Panc1 (cell line): ENCODE results near the gene EEF1AKMT2. TPM values are rescaled to one million over a fixed set of nuclear protein-coding genes. Genes with fewer than 3 reads are reported as not detected.

Source experiments
- ATAC-seq: fragments of 200-7000 bp; cut with Tn5 transposase; 2 replicates; pipeline ENCODE4 v1.9.1; 2020; ENCODE audit warnings: mild to moderate bottlenecking, moderate library complexity
- BruUV-seq: library from RNA; stranded (reverse); fragments of 400-500 nt; replicated peaks from 2 replicates; lab custom pipeline; 2021; lab: Mats Ljungman, UMichigan
- CTCF ChIA-PET: fragments of 300-600 bp; sonication (Branson Sonifier 250); formaldehyde crosslinking; loops from one replicate; lab custom pipeline; 2022; ENCODE audit warnings: antibody characterized with exemption; lab: Charles Lee
- POLR2A ChIA-PET: fragments of 300-600 bp; sonication (Branson Sonifier 250); formaldehyde crosslinking; loops from one replicate; lab custom pipeline; 2022; ENCODE audit warnings: antibody characterized with exemption; lab: Charles Lee
- DNase-seq: peaks from one replicate; pipeline ENCODE4 v3.0.0-alpha.2; 2010; ENCODE audit warnings: low read depth, low spot score
- H3K27ac ChIP-seq: 2 replicates; pipeline ENCODE4 v1.5.1; 2011; ENCODE audit warnings: mild to moderate bottlenecking, low read length, inconsistent platforms
- H3K27me3 ChIP-seq: fragments of 200-500 bp; sonication (Bioruptor generic); 2 replicates; pipeline ENCODE4 v1.6.0; 2014; ENCODE audit warnings: low read length, inconsistent platforms; ENCODE audit not compliant: control insufficient read depth, insufficient read depth
- H3K36me3 ChIP-seq: fragments of 200-500 bp; sonication (Bioruptor generic); 2 replicates; pipeline ENCODE4 v1.5.1; 2014; ENCODE audit warnings: inconsistent platforms, mild to moderate bottlenecking, low read length, moderate library complexity; ENCODE audit not compliant: control insufficient read depth, insufficient read depth
- H3K4me1 ChIP-seq: 2 replicates; pipeline ENCODE4 v1.5.1; 2011; ENCODE audit warnings: inconsistent platforms, mild to moderate bottlenecking, low read length, moderate library complexity; ENCODE audit not compliant: control insufficient read depth, insufficient read depth
- H3K4me3 ChIP-seq, 2 experiments: 2 replicates each; pipeline ENCODE4 v1.5.1; 2011 to 2012; ENCODE audit warnings: low read depth in 2 of 2, low read length in 2 of 2, mild to moderate bottlenecking in 2 of 2, inconsistent platforms in 1 of 2, moderate library complexity in 1 of 2
- H3K9me3 ChIP-seq: fragments of 200-500 bp; sonication (Bioruptor generic); 2 replicates; pipeline ENCODE4 v1.5.1; 2014; ENCODE audit warnings: low read depth, mild to moderate bottlenecking, inconsistent platforms, low read length, moderate library complexity; ENCODE audit not compliant: control insufficient read depth, insufficient read depth
- POLR2AphosphoS5 ChIP-seq: IDR thresholded peaks from 2 replicates; pipeline ENCODE4 v1.6.1; 2012; ENCODE audit warnings: mild to moderate bottlenecking, low read depth, low read length, moderate library complexity
- SIN3A ChIP-seq: IDR thresholded peaks from 2 replicates; pipeline ENCODE4 v1.6.1; 2012; ENCODE audit warnings: low read depth, mild to moderate bottlenecking, low read length, moderate library complexity, borderline replicate concordance; ENCODE audit not compliant: insufficient read depth
- TCF7L2 ChIP-seq: IDR thresholded peaks from 2 replicates; pipeline ENCODE4 v1.6.1; 2011; ENCODE audit warnings: mild to moderate bottlenecking, low read depth, low read length, inconsistent platforms
- in situ Hi-C: cut with HindIII; loops from 2 replicates; pipeline ENCODE4 v1.10.0; 2016; ENCODE audit warnings: low sequenced_read_pairs, low pct_unique_long_range_greater_than_20kb
- intact Hi-C: fragments of 100-400 bp; cut with micrococcal nuclease; formaldehyde crosslinking; loops from one replicate; pipeline ENCODE4 v1.10.0; 2022; ENCODE audit not compliant: unreplicated experiment
- total RNA-seq: library from RNA; stranded (reverse); gene quantifications from one replicate; pipeline ENCODE4 v1.2.1, GENCODE V29; 2021; ENCODE audit not compliant: unreplicated experiment
- TF ChIP-seq, protein P1 (sequence below): fragments of 450-650 bp; IDR thresholded peaks from 2 replicates; pipeline ENCODE4 v1.5.1; 2017; ENCODE audit warnings: mild to moderate bottlenecking
- TF ChIP-seq, protein P2 (sequence below), 2 experiments: IDR thresholded peaks; 2 replicates each; pipeline ENCODE4 v1.6.1; 2011 to 2012; ENCODE audit warnings: low read depth in 2 of 2, control low read depth in 1 of 2, low read length in 1 of 2, mild to moderate bottlenecking in 1 of 2, moderate library complexity in 1 of 2; ENCODE audit not compliant: insufficient read depth in 1 of 2

Gene EEF1AKMT2
- total RNA-seq, 1 experiment from 2014 or later, result 39.2 TPM

DNA sequence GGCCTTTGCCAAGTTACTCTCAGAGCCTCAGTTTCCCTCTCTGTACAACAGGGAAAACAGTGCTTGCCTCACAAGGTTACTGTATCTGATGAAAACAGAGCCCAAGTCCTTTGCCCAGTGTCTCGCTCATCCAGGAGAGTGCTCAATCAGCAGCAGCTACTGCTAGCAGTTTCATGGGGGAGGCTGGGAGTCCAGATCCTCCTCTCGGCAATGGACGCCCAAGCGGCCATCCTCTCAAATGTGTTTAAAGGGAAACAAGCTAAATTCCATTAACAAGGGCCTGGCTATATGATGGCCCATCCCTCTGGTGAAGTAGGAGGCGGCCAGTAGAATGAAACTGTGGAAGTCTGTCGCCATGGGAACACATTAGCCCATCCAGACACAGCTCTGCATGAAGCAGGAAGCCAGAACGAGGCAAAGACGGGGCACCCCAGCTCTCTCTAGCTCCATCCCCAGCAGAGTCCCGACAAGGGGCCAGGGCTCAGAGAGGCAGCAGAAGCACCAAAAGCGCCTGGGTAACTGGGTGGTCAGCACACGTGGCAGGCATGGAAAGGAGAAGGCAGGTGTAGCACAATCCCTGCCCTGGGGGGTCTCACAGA lies 82.7 kb downstream of the EEF1AKMT2 start:
- ChIA-PET CTCF (interaction anchor here (1.3 kb wide), 1 partner anchor 34 kb away, joined by 4 read pairs; no protein-coding TSS in a partner anchor), POLR2A (interaction anchor here (0.7 kb wide), 1 partner anchor 523 kb away, joined by 3 read pairs; no protein-coding TSS in a partner anchor)
- H3K27ac ChIP-seq, result no peak overlapping the region
- H3K36me3 ChIP-seq, result no peaks in the 10 kb centered on the region
- H3K27me3 ChIP-seq, result no peaks in the 10 kb centered on the region
- intact Hi-C loops, result no loop called here
- no peak for ATAC-seq
- TF ChIP-seq POLR2AphosphoS5 (no peak), SIN3A (no peak), TCF7L2 (no peak)
- TF ChIP-seq, protein P1, sequence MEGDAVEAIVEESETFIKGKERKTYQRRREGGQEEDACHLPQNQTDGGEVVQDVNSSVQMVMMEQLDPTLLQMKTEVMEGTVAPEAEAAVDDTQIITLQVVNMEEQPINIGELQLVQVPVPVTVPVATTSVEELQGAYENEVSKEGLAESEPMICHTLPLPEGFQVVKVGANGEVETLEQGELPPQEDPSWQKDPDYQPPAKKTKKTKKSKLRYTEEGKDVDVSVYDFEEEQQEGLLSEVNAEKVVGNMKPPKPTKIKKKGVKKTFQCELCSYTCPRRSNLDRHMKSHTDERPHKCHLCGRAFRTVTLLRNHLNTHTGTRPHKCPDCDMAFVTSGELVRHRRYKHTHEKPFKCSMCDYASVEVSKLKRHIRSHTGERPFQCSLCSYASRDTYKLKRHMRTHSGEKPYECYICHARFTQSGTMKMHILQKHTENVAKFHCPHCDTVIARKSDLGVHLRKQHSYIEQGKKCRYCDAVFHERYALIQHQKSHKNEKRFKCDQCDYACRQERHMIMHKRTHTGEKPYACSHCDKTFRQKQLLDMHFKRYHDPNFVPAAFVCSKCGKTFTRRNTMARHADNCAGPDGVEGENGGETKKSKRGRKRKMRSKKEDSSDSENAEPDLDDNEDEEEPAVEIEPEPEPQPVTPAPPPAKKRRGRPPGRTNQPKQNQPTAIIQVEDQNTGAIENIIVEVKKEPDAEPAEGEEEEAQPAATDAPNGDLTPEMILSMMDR, result no peak
- H3K4me3 ChIP-seq, result no peak overlapping the region
- no peaks in the 10 kb centered on the region for H3K9me3 ChIP-seq
- BruUV-seq, result no TSS peak
- peaks cover 10% of the 10 kb centered on the region for H3K4me1 ChIP-seq
- DNase-seq, result no peak
- in situ Hi-C loops, result no loop called here

DNA sequence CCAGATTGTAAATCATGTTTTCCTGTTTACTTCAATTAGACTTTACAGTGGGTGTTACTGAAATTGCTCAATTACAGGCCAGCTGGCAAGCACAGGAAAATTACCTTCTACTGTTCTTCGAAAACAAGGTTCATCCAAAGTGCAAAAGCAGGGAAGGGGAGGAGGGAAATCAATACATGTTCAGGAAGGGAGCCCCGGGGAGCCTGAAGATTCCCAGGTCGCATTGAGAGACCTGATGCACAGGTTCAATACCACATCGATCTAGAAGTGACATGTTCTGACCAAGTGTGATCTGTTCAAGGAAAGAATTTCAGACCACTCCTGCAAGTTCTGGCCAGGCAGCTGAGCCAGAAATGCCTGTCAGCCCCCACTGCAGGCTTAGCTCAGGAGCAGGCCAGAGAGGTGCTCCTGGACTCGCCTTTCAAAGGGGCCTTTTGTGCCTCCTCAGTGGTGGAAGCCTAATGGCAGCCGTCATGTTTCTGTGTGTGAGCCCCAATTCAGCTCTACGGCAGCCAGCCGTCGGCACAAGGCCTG lies 83.4 kb downstream of the EEF1AKMT2 start:
- ATAC-seq (no peak), DNase-seq (no peak)
- TF ChIP-seq, protein P2, sequence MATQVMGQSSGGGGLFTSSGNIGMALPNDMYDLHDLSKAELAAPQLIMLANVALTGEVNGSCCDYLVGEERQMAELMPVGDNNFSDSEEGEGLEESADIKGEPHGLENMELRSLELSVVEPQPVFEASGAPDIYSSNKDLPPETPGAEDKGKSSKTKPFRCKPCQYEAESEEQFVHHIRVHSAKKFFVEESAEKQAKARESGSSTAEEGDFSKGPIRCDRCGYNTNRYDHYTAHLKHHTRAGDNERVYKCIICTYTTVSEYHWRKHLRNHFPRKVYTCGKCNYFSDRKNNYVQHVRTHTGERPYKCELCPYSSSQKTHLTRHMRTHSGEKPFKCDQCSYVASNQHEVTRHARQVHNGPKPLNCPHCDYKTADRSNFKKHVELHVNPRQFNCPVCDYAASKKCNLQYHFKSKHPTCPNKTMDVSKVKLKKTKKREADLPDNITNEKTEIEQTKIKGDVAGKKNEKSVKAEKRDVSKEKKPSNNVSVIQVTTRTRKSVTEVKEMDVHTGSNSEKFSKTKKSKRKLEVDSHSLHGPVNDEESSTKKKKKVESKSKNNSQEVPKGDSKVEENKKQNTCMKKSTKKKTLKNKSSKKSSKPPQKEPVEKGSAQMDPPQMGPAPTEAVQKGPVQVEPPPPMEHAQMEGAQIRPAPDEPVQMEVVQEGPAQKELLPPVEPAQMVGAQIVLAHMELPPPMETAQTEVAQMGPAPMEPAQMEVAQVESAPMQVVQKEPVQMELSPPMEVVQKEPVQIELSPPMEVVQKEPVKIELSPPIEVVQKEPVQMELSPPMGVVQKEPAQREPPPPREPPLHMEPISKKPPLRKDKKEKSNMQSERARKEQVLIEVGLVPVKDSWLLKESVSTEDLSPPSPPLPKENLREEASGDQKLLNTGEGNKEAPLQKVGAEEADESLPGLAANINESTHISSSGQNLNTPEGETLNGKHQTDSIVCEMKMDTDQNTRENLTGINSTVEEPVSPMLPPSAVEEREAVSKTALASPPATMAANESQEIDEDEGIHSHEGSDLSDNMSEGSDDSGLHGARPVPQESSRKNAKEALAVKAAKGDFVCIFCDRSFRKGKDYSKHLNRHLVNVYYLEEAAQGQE (IDR thresholded peaks at IDR 0.05; ENCODE audit: insufficient read depth in 1 of 2, low read depth in 2 of 2, low read length in 1 of 2), result no peak
- TF ChIP-seq TCF7L2 (no peak), SIN3A (no peak), POLR2AphosphoS5 (no peak)
- TF ChIP-seq, protein P1, result no peak
- peaks cover 10% of the 10 kb centered on the region for H3K4me1 ChIP-seq
- no peaks in the 10 kb centered on the region for H3K36me3 ChIP-seq
- no peak overlapping the region for H3K27ac ChIP-seq
- CTCF ChIA-PET, result interaction anchor here (1.3 kb wide), 1 partner anchor 35 kb away, joined by 4 read pairs; no protein-coding TSS in a partner anchor
- intact Hi-C loops (no loop called here), in situ Hi-C loops (no loop called here)
- no peak overlapping the region for H3K4me3 ChIP-seq
- H3K9me3 ChIP-seq, result no peaks in the 10 kb centered on the region
- H3K27me3 ChIP-seq, result no peaks in the 10 kb centered on the region
- POLR2A ChIA-PET, result interaction anchor here (0.7 kb wide), 1 partner anchor 522 kb away, joined by 3 read pairs; no protein-coding TSS in a partner anchor
- no TSS peak for BruUV-seq

Other genes with a start within 250 kb of the EEF1AKMT2 start
- gene FAM53B, start 47.5 kb downstream of the EEF1AKMT2 start, total RNA-seq, result 42.5 TPM
- 19.5 TPM for gene ABRAXAS2, start 9.9 kb upstream of the EEF1AKMT2 start, total RNA-seq
- gene ZRANB1, start 150.2 kb upstream of the EEF1AKMT2 start, total RNA-seq, result 23.2 TPM